Measurements from ENCODE around the gene CAPN13. TPM values are rescaled to one million over a fixed set of nuclear protein-coding genes. Genes with fewer than 3 reads are reported as not detected.

CAPN13 gene
- total and polyA plus RNA-seq, 2 of the 4 experiments (the other 2 are of a cell fraction): not detected

DNA sequence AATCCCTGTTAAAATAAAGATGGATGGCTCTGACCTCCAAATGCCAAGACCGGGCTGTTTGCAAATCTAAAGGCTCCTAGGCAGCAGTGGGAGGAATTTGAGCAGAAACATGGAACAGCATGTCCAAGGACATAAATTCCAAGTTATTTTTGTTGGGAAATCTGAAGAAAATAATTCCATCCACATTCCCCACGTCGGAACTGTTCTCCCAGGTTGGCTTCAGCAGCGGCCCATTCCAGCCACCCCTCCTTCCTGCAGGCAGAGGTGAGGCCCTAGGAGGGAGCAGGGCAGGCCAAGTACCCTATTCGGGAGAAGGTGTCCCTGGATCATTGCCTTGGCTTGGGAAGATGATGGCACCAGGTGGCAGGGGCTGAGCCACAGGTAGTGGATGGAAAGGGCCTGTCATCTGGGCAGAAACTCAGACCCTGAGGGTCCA is 117.1 kb downstream of the CAPN13 start:
- Histone ChIP-seq H4K8ac (ENCODE audit: low read depth in 2 of 2, low read length in 2 of 2) (no peak overlapping the region), H4K5ac (ENCODE audit: low read depth, low read length) (peak overlapping the region; percentile 9; the same call in 1 of the 2 replicates), H3K27me3 (ENCODE audit: control insufficient read depth, insufficient read depth, low read length) (no peaks in the 10 kb centered on the region), H3K36me3 (ENCODE audit: control insufficient read depth, insufficient read depth, low read length) (no peaks in the 10 kb centered on the region), H2BK20ac (ENCODE audit: low read depth, low read length) (no peak overlapping the region), H3K56ac (ENCODE audit: extremely low read depth, insufficient read depth, low read length) (no peak overlapping the region), H2BK120ac (ENCODE audit: low read depth, low read length) (0 out of 2 replicates have a peak overlapping the region, but pooled peaks have one; percentile 24), H3K14ac (replicated peaks; ENCODE audit: low read depth, low read length) (no peak overlapping the region), H3K4me2 (ENCODE audit: low read depth, low read length) (no peak overlapping the region), H2AK5ac (ENCODE audit: low read depth, low read length) (0 out of 2 replicates have a peak overlapping the region, but pooled peaks have one; percentile 1), H4K20me1 (ENCODE audit: insufficient read depth, low read length) (no peaks in the 10 kb centered on the region), H3K9me1 (ENCODE audit: insufficient read depth, low read length) (peaks cover 5% of the 10 kb centered on the region; the same call in 1 of the 2 replicates), H3K27ac (ENCODE audit: insufficient read depth, low read length) (no peak overlapping the region), H2AK9ac (replicated peaks; ENCODE audit: low read depth, low read length, poor library complexity) (peak overlapping the region; percentile 25), H2BK5ac (ENCODE audit: low read depth, low read length, poor library complexity, severe bottlenecking) (no peak overlapping the region), H3K4me3 (ENCODE audit: insufficient read depth, low read depth, low read length) (no peak overlapping the region), H3K4ac (ENCODE audit: low read depth, low read length) (peak overlapping the region; percentile 48; the same call in 1 of the 2 replicates), H3K9me3 (ENCODE audit: control insufficient read depth, insufficient read depth, low read length) (no peaks in the 10 kb centered on the region), H3K79me1 (ENCODE audit: low read depth in 1 of 2, low read length in 2 of 2) (0 out of 4 replicates have a peak, but pooled peaks cover 0 to 2% of the 10 kb centered on the region in 2 experiments), H3K4me1 (ENCODE audit: control insufficient read depth, insufficient read depth, low read length) (peaks cover 18% of the 10 kb centered on the region), H2AFZ (replicated peaks; ENCODE audit: low read length, poor library complexity) (peak overlapping the region; percentile 27), H2BK15ac (ENCODE audit: low read depth, low read length) (no peak overlapping the region), H3K9ac (ENCODE audit: low read depth, low read length) (no peak overlapping the region), H3K23ac (ENCODE audit: low read depth, low read length) (no peak overlapping the region), H4K91ac (ENCODE audit: insufficient read depth, low read depth, low read length) (no peak overlapping the region; the same call in 1 of the 2 replicates), H3K18ac (ENCODE audit: low read depth, low read length) (no peak overlapping the region; the same call in 1 of the 2 replicates)
- intact Hi-C loops (cut with micrococcal nuclease): loop anchor here (5.0 kb wide), 1 partner anchor 388 kb away; no protein-coding TSS in a partner anchor
- in situ Hi-C loops (cut with MboI; ENCODE audit: low sequenced_read_pairs): no loop called here
- ATAC-seq (ENCODE audit: low read depth) (no peak), DNase-seq (no peak)
- CTCF ChIA-PET: no interaction called here
- TF ChIP-seq, protein P1, sequence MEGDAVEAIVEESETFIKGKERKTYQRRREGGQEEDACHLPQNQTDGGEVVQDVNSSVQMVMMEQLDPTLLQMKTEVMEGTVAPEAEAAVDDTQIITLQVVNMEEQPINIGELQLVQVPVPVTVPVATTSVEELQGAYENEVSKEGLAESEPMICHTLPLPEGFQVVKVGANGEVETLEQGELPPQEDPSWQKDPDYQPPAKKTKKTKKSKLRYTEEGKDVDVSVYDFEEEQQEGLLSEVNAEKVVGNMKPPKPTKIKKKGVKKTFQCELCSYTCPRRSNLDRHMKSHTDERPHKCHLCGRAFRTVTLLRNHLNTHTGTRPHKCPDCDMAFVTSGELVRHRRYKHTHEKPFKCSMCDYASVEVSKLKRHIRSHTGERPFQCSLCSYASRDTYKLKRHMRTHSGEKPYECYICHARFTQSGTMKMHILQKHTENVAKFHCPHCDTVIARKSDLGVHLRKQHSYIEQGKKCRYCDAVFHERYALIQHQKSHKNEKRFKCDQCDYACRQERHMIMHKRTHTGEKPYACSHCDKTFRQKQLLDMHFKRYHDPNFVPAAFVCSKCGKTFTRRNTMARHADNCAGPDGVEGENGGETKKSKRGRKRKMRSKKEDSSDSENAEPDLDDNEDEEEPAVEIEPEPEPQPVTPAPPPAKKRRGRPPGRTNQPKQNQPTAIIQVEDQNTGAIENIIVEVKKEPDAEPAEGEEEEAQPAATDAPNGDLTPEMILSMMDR (conservative IDR thresholded peaks at IDR 0.05; ENCODE audit: low read depth, low read length): no peak
- no peak for TF ChIP-seq CEBPB (IDR thresholded peaks at IDR 0.05; ENCODE audit: low read depth, low read length)
- TF ChIP-seq CHD1 (IDR thresholded peaks at IDR 0.05; ENCODE audit: low read depth, low read length): no peak
- TF ChIP-seq MAFK (IDR thresholded peaks at IDR 0.05; ENCODE audit: low read depth, low read length): no peak
- TF ChIP-seq MXI1 (IDR thresholded peaks at IDR 0.05; ENCODE audit: borderline replicate concordance, low read depth, low read length): no peak
- no peak for TF ChIP-seq NFE2L2 (IDR thresholded peaks at IDR 0.05; ENCODE audit: low read depth, low read length)
- no peak for TF ChIP-seq RAD21 (IDR thresholded peaks at IDR 0.05; ENCODE audit: low read length)
- TF ChIP-seq, protein P2, sequence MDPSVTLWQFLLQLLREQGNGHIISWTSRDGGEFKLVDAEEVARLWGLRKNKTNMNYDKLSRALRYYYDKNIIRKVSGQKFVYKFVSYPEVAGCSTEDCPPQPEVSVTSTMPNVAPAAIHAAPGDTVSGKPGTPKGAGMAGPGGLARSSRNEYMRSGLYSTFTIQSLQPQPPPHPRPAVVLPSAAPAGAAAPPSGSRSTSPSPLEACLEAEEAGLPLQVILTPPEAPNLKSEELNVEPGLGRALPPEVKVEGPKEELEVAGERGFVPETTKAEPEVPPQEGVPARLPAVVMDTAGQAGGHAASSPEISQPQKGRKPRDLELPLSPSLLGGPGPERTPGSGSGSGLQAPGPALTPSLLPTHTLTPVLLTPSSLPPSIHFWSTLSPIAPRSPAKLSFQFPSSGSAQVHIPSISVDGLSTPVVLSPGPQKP (IDR thresholded peaks at IDR 0.05; ENCODE audit: borderline replicate concordance, low read depth, low read length): no peak
- TF ChIP-seq, protein P3, sequence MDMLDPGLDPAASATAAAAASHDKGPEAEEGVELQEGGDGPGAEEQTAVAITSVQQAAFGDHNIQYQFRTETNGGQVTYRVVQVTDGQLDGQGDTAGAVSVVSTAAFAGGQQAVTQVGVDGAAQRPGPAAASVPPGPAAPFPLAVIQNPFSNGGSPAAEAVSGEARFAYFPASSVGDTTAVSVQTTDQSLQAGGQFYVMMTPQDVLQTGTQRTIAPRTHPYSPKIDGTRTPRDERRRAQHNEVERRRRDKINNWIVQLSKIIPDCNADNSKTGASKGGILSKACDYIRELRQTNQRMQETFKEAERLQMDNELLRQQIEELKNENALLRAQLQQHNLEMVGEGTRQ (IDR thresholded peaks at IDR 0.05; ENCODE audit: low read depth, low read length): no peak
- TF ChIP-seq RFX5 (IDR thresholded peaks at IDR 0.05; ENCODE audit: low read depth, low read length): no peak
- no TSS peak for BruUV-seq (replicated peaks)
- dilution Hi-C loops (cut with HindIII; ENCODE audit: low sequenced_read_pairs, unreplicated experiment): no loop called here
- WGBS, 2 experiments (ENCODE audit: extremely low coverage in 2 of 2, insufficient read length in 1 of 2): no CpG with 5 or more reads among the region's 5 CpGs
- POLR2A ChIA-PET (ENCODE audit: unreplicated experiment): no interaction called here
